ENCODE results near the gene RAB8B.

RAB8B gene

DNA sequence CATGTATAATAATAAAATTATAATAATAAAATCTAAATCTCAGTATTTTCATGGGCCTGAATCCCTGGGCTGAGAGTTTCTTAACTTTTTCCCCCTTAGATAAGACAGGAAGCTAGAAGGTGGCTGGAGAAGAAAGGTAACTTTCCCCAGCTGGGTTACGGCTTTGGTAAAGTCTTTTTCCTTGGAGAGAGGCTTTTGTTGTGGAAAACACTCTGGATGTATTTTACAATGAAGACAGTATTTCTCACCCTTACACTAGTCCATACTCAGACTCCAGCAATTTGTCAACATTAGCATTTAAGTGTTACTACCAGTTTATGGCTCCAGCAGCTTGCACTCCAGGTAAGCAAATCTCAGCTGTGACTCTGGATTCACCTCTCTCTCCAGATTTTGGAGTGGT lies 122.9 kb downstream of the RAB8B start:
- no peak for DNase-seq (ENCODE audit: low read depth in 2 of 2)

DNA sequence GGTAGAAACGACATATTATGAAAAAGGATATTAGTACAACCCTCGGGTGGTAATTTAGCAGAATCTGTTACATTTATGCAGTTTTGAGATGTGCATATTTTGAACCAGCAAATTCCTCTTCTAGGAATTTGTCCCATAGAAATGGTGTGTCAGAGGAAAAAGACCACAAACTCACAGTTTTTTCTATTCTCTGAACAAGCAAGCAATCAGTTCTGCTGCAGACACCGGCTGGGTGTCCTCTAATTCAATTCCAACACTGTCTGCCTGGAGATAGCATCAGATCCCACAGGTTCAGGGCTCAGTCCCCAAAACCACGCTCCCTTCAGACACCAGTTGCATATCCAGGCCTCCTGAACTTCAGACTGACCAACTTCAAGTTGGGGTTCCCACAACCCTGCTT lies 124.4 kb downstream of the RAB8B start:
- DNase-seq (ENCODE audit: low read depth in 2 of 2) = no peak

DNA sequence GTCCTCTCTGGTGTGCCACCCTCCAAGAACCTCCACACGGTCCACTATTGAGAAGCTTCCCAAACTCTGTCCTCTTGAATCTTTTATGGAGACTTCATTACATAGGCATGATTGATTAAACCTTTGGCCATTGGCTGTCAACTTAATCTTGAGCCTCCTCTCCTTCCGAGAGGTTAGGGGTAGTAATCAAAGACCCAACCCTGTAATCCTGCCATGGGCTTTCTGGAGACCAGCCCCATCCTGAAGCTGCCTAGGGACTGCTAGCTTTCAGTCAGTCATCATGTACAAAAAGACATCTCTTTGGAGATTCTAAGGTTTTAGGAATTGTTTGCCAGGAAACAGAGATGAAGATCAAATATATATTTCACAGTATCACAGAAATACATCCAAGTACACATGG lies 125.0 kb downstream of the RAB8B start:
- DNase-seq (ENCODE audit: low read depth in 2 of 2) = no peak

All from stimulated activated CD4-positive, alpha-beta T cell treated with anti-CD3 and anti-CD28 coated beads, Interleukin-15, amount 100 ng/mL, for 48 hours (primary cell).